ENCODE data around the gene C11orf65. TPM values are rescaled to one million over a fixed set of nuclear protein-coding genes. Genes with fewer than 3 reads are reported as not detected.

C11orf65 gene
- under 1 TPM; 0.57 to 0.80 TPM for total RNA-seq

- H3K27ac Mint-ChIP-seq = peak within 1 kb of the TSS; percentile 99
- no peaks in the 10 kb centered on the region for H3K9me3 Mint-ChIP-seq
- peaks cover 8% of the 10 kb centered on the region for H3K4me1 Mint-ChIP-seq
- POLR2A ChIA-PET = interaction anchor here (0.7 to 2.1 kb wide), 10 partner anchors 9 to 245 kb away, joined by 3 to 14 read pairs (median 3); partner anchors contain the start of genes DDX10 and POGLUT3
- H3K36me3 Mint-ChIP-seq = peaks cover under 1% of the 10 kb centered on the region
- H3K4me3 Mint-ChIP-seq = peak within 1 kb of the TSS; percentile 95
- H3K27me3 Mint-ChIP-seq = no peaks in the 10 kb centered on the region
- DNase-seq (peak; percentile 93), ATAC-seq (ENCODE audit: low read depth) (peak; percentile 99)
Measured at GRCh38 chr11:108467091-108467823, at the start of gene C11orf65. TSS of gene C11orf65 (minus strand) at chr11:108467529. CDS start at chr11:108461559, 5,970 bp downstream.

DNA sequence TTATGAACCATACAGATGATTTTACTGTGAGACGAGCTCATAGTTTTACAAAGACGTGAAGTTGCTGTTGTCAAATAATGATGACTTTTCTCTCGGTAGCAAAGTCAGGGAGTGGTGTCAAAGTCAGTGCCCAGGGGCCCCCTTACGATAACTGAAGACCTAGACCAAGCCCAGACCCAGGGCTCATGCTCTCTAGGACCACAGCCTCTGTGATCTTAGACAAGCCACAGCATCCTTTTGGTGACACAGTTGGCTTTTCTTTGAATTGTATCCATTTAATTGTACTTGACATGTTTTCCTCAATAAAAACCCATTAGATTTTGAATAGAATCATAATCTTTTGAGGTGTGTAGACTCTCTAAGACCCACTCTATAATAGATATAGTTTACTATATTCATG lies 48.8 kb upstream of the C11orf65 start:
- no peak overlapping the region for H3K27ac Mint-ChIP-seq
- no peaks in the 10 kb centered on the region for H3K9me3 Mint-ChIP-seq
- ATAC-seq (ENCODE audit: low read depth) (peak; percentile 75), DNase-seq (no peak)
- H3K4me1 Mint-ChIP-seq = peaks cover 2% of the 10 kb centered on the region
- H3K27me3 Mint-ChIP-seq = no peaks in the 10 kb centered on the region
- POLR2A ChIA-PET = no interaction called here
- H3K4me3 Mint-ChIP-seq = no peak overlapping the region
- peaks cover 13% of the 10 kb centered on the region for H3K36me3 Mint-ChIP-seq

DNA sequence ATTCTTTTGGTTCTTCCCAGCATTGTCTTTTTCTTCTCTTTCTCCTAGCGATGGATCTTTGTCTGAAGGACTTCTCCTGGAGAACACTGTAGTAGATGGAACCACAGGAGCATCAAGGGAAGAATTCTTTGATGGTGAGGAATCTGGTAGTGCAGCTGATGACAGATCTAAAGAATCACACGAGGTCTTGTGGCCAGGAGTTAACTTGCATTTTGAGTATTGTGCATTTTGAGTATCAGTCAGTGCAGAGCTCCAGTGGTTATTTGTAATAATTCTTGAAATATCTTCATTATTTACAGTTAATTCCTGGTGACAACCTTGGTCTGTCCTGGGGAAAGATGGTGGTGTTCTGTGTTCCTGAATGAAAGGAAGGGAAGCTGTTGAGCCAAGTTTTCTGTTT lies 45.4 kb upstream of the C11orf65 start:
- peaks cover 2% of the 10 kb centered on the region for H3K4me1 Mint-ChIP-seq
- H3K27ac Mint-ChIP-seq = no peak overlapping the region
- ATAC-seq (ENCODE audit: low read depth) (no peak), DNase-seq (no peak)
- H3K27me3 Mint-ChIP-seq = no peaks in the 10 kb centered on the region
- POLR2A ChIA-PET = interaction anchor here (0.7 kb wide), 1 partner anchor 13 kb away, joined by 3 read pairs; no protein-coding TSS in a partner anchor
- peaks cover 15% of the 10 kb centered on the region for H3K36me3 Mint-ChIP-seq
- no peaks in the 10 kb centered on the region for H3K9me3 Mint-ChIP-seq
- no peak overlapping the region for H3K4me3 Mint-ChIP-seq

DNA sequence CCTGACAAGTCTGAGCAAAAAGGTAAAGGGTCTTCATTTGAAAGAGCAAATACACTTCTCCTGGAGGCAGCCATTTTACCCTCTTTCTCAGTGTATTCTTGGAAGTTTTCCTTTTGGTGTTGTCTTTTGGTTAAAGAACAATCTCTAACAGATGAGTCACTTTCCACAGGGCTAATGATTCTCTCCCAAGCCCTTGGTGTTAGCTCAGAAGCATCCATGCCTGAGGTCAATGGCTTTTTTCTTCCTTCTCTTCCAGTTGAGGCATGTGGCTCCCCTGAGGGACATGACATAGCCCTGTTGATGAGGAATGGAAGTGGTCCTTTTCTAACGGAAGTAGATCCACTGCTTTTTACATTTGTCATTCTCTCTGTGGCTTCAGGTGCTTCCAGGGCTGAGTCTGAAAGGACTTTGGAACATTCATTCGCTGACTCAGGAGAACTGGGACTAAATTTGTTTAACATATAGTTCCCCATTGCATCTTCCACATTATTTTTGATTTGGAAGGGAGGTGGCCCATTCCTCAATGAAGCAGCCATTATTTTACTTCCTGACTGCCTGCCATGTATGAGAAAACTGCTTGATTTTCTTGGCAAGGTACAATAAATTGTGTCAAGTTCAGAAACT lies 44.6 kb upstream of the C11orf65 start:
- H3K27me3 Mint-ChIP-seq = no peaks in the 10 kb centered on the region
- no peak overlapping the region for H3K4me3 Mint-ChIP-seq
- ATAC-seq (ENCODE audit: low read depth) (no peak), DNase-seq (no peak)
- POLR2A ChIA-PET = no interaction called here
- no peak overlapping the region for H3K27ac Mint-ChIP-seq
- no peaks in the 10 kb centered on the region for H3K9me3 Mint-ChIP-seq
- H3K36me3 Mint-ChIP-seq = peaks cover 15% of the 10 kb centered on the region
- peaks cover 2% of the 10 kb centered on the region for H3K4me1 Mint-ChIP-seq

GRCh38 chr11:108508653-108509593 lies 41.6 kb upstream of the C11orf65 start:
- Mint-ChIP-seq H3K36me3 (peaks cover 9% of the 10 kb centered on the region), H3K9me3 (no peaks in the 10 kb centered on the region), H3K4me3 (no peak overlapping the region), H3K4me1 (no peaks in the 10 kb centered on the region), H3K27me3 (peaks cover 3% of the 10 kb centered on the region), H3K27ac (no peak overlapping the region)
- ATAC-seq (ENCODE audit: low read depth) = no peak
- DNase-seq = no peak
- POLR2A ChIA-PET = no interaction called here

GRCh38 chr11:108501396-108501795 lies 34.1 kb upstream of the C11orf65 start:
- Mint-ChIP-seq H3K27me3 (peaks cover 7% of the 10 kb centered on the region), H3K9me3 (no peaks in the 10 kb centered on the region), H3K4me1 (peaks cover 7% of the 10 kb centered on the region), H3K27ac (no peak overlapping the region), H3K36me3 (peaks cover 3% of the 10 kb centered on the region), H3K4me3 (no peak overlapping the region)
- ATAC-seq (ENCODE audit: low read depth) (no peak), DNase-seq (no peak)
- POLR2A ChIA-PET = no interaction called here

DNA sequence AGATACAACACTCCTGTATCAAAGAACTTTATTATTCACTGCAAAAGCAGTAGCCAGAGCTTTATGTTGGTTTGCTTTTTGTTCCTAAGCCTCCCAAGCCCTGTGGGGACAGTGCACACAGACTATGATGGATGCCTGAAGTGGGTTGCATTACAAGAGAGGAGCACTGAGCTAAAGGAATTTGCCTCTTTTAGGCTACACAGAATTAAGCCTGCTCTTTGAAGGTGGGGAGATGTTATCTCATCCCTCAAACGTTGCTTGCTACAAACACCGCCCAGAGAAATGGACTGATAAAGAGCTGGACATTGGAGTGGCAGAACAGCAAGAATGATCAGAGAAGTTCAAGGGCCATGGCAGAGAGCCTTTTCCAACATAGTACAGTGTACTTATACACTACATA lies 33.4 kb upstream of the C11orf65 start:
- H3K4me1 Mint-ChIP-seq = peaks cover 10% of the 10 kb centered on the region
- ATAC-seq (ENCODE audit: low read depth) = no peak
- no peak overlapping the region for H3K4me3 Mint-ChIP-seq
- no peak overlapping the region for H3K27ac Mint-ChIP-seq
- peaks cover 5% of the 10 kb centered on the region for H3K36me3 Mint-ChIP-seq
- H3K9me3 Mint-ChIP-seq = no peaks in the 10 kb centered on the region
- POLR2A ChIA-PET = no interaction called here
- H3K27me3 Mint-ChIP-seq = peaks cover 7% of the 10 kb centered on the region
- DNase-seq = no peak

DNA sequence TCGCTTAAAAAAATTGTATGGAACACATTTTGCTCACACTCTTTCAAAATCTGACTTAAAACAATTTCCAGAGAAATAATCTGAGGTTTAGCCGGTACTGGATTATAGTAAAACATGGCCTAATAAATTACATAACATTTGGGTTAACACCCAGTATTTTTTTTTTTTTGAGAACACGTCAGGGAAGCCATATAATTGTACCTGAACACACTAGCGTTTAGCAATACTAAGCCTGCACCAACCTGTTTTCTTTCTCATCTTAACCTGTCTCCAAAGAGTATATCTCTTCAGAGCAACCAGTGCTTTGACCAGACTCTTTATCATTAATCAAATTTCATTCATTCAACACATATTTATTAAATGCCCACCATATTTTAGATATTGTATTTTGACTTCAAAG lies 32.8 kb upstream of the C11orf65 start:
- Mint-ChIP-seq H3K4me1 (peaks cover 10% of the 10 kb centered on the region), H3K36me3 (peaks cover 8% of the 10 kb centered on the region), H3K4me3 (no peak overlapping the region), H3K9me3 (no peaks in the 10 kb centered on the region), H3K27me3 (peaks cover 7% of the 10 kb centered on the region), H3K27ac (no peak overlapping the region)
- DNase-seq (no peak), ATAC-seq (ENCODE audit: low read depth) (no peak)
- POLR2A ChIA-PET = no interaction called here

DNA sequence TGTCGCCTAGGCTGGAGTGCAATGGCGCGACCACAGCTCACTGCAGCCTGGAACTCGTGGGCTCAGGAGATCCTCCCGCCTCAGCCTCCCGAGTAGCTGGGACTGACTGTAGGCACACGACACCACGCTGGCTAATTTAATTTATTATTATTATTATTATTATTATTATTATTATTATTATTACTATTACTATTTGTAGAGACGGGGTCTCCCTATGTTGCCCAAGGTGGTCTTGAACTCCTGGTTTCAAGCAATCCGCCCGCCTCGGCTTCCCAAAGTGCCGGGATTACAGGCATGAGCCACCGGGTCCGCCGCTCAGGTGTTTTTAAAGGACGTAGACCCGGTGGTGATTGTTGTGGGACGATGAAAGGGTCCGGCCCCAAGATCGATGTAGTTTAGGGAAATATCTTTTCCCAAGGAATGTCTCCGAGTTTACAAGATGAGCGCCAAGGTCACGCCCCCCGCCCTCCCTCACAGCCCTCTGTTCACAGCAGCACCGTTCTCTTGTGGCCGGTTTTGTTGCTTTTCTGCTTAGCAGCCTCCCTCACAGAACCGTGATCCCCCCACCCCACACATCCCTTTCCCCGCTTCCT lies 31.6 kb upstream of the C11orf65 start:
- Mint-ChIP-seq H3K4me3 (peak overlapping the region; percentile 90), H3K4me1 (peaks cover 16% of the 10 kb centered on the region), H3K36me3 (peaks cover 19% of the 10 kb centered on the region), H3K9me3 (no peaks in the 10 kb centered on the region), H3K27me3 (peaks cover 4% of the 10 kb centered on the region), H3K27ac (peak overlapping the region; percentile 95)
- DNase-seq = no peak
- no peak for ATAC-seq (ENCODE audit: low read depth)
- POLR2A ChIA-PET = interaction anchor here (1.1 to 2.2 kb wide), 3 partner anchors 31 to 276 kb away, joined by 3 to 14 read pairs (median 7); partner anchors contain the start of genes ATM, C11orf65 and NPAT

DNA sequence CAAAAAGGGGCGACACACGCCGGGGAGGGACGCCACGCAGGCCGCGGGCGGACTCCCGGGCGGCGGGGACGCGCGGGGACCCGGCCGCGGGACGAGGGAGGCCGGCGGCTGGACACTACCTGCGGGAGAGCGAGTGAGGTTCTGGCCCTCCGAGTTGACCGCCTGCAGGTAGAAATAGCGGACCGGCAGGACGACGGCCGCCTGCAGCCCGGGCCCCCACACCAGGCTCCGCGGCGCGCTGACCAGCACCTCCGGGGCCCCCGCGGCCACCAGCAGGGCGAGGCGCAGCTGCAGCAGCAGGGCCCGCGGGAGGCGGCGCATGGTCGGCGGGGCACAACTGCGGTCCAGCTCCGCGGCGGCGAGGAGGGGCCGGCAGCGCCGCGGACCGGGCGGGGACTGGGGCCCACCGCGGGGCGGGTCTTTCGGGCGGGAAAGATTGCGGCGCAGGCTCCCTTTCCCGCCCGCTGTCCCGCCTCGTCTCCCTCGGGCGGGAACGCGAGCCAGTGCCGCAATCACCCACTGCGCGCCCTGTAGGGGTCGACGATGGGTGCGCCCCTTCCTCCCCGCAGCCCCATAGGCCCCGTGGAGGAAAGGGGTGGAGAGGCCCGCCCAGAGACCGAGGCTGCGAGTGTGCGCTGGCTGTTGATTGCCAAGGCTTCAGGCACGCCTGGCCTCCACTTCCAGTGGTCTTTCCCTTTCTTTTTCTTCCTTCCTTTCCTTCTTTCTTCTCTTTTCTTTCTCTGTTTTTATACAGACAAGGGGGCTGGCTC lies 30.9 kb upstream of the C11orf65 start, which contains the start of gene POGLUT3:
POGLUT3 (minus strand) TSS at position 339 of the 770 bp plus-strand sequence; CDS start at position 321, 18 bp downstream.
- POLR2A ChIA-PET = interaction anchor here (0.6 to 2.2 kb wide), 4 partner anchors 31 to 275 kb away, joined by 3 to 14 read pairs (median 5); partner anchors contain the start of genes ATM, C11orf65 and NPAT
- peak; percentile 77 for DNase-seq
- Mint-ChIP-seq H3K36me3 (peaks cover 23% of the 10 kb centered on the region), H3K9me3 (no peaks in the 10 kb centered on the region), H3K4me3 (peak within 1 kb of the TSS; percentile 95), H3K27ac (peak within 1 kb of the TSS; percentile 98), H3K27me3 (no peaks in the 10 kb centered on the region), H3K4me1 (peaks cover 17% of the 10 kb centered on the region)
- peak; percentile 69 for ATAC-seq (ENCODE audit: low read depth)

- DNase-seq = peak; percentile 71
- H3K9me3 Mint-ChIP-seq = no peaks in the 10 kb centered on the region
- peak overlapping the region; percentile 98 for H3K27ac Mint-ChIP-seq
- peak; percentile 83 for ATAC-seq (ENCODE audit: low read depth)
- H3K4me1 Mint-ChIP-seq = peaks cover 18% of the 10 kb centered on the region
- H3K4me3 Mint-ChIP-seq = peak overlapping the region; percentile 95
- peaks cover 24% of the 10 kb centered on the region for H3K36me3 Mint-ChIP-seq
- POLR2A ChIA-PET = interaction anchor here (0.6 to 2.2 kb wide), 4 partner anchors 30 to 274 kb away, joined by 3 to 14 read pairs (median 5); partner anchors contain the start of genes ATM, C11orf65 and NPAT
- no peaks in the 10 kb centered on the region for H3K27me3 Mint-ChIP-seq
Measured at GRCh38 chr11:108497317-108498045, 30.2 kb upstream of the C11orf65 start.

Measured in activated naive CD8-positive, alpha-beta T cell treated with anti-CD3 and anti-CD28 coated beads, Interleukin-2, amount 10 ng/mL, durations not matched to agents 7 days and 5 days (primary cell).